ENCODE data around the gene SEC24B. TPM values are rescaled to one million over a fixed set of nuclear protein-coding genes. Genes with fewer than 3 reads are reported as not detected.

The SEC24B gene
- total and polyA plus RNA-seq, 2 experiments from 2014 or later = 9.4 to 32.8 TPM

DNA sequence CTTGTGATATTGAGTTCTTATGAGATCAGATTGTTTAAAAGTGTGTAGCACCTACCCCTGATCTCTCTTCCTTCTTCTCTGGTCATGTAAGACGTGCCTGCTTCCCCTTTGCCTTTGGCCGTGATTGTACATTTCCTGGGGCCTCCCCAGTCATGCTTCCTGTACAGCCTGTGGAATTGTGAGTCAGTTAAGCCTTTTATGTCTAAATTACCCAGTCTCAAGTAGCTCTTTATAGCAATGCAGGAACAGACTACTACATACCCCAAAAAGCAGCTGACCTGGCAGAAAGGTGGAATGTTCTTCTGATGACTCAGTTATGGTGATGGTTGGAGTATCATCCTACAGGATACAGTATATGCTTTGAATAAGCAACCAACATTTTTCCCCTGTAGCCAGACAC, 115.0 kb downstream of the SEC24B start (continued):
- TF ChIP-seq, protein P1, sequence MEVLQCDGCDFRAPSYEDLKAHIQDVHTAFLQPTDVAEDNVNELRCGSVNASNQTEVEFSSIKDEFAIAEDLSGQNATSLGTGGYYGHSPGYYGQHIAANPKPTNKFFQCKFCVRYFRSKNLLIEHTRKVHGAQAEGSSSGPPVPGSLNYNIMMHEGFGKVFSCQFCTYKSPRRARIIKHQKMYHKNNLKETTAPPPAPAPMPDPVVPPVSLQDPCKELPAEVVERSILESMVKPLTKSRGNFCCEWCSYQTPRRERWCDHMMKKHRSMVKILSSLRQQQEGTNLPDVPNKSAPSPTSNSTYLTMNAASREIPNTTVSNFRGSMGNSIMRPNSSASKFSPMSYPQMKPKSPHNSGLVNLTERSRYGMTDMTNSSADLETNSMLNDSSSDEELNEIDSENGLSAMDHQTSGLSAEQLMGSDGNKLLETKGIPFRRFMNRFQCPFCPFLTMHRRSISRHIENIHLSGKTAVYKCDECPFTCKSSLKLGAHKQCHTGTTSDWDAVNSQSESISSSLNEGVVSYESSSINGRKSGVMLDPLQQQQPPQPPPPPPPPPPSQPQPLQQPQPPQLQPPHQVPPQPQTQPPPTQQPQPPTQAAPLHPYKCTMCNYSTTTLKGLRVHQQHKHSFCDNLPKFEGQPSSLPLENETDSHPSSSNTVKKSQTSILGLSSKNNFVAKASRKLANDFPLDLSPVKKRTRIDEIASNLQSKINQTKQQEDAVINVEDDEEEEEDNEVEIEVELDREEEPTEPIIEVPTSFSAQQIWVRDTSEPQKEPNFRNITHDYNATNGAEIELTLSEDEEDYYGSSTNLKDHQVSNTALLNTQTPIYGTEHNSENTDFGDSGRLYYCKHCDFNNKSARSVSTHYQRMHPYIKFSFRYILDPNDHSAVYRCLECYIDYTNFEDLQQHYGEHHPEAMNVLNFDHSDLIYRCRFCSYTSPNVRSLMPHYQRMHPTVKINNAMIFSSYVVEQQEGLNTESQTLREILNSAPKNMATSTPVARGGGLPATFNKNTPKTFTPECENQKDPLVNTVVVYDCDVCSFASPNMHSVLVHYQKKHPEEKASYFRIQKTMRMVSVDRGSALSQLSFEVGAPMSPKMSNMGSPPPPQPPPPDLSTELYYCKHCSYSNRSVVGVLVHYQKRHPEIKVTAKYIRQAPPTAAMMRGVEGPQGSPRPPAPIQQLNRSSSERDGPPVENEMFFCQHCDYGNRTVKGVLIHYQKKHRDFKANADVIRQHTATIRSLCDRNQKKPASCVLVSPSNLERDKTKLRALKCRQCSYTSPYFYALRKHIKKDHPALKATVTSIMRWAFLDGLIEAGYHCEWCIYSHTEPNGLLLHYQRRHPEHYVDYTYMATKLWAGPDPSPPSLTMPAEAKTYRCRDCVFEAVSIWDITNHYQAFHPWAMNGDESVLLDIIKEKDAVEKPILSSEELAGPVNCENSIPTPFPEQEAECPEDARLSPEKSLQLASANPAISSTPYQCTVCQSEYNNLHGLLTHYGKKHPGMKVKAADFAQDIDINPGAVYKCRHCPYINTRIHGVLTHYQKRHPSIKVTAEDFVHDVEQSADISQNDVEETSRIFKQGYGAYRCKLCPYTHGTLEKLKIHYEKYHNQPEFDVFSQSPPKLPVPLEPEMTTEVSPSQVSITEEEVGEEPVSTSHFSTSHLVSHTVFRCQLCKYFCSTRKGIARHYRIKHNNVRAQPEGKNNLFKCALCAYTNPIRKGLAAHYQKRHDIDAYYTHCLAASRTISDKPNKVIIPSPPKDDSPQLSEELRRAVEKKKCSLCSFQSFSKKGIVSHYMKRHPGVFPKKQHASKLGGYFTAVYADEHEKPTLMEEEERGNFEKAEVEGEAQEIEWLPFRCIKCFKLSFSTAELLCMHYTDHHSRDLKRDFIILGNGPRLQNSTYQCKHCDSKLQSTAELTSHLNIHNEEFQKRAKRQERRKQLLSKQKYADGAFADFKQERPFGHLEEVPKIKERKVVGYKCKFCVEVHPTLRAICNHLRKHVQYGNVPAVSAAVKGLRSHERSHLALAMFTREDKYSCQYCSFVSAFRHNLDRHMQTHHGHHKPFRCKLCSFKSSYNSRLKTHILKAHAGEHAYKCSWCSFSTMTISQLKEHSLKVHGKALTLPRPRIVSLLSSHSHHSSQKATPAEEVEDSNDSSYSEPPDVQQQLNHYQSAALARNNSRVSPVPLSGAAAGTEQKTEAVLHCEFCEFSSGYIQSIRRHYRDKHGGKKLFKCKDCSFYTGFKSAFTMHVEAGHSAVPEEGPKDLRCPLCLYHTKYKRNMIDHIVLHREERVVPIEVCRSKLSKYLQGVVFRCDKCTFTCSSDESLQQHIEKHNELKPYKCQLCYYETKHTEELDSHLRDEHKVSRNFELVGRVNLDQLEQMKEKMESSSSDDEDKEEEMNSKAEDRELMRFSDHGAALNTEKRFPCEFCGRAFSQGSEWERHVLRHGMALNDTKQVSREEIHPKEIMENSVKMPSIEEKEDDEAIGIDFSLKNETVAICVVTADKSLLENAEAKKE (CRISPR knock-in tag; IDR thresholded peaks at IDR 0.05) = no peak
- TF ChIP-seq, protein P2, sequence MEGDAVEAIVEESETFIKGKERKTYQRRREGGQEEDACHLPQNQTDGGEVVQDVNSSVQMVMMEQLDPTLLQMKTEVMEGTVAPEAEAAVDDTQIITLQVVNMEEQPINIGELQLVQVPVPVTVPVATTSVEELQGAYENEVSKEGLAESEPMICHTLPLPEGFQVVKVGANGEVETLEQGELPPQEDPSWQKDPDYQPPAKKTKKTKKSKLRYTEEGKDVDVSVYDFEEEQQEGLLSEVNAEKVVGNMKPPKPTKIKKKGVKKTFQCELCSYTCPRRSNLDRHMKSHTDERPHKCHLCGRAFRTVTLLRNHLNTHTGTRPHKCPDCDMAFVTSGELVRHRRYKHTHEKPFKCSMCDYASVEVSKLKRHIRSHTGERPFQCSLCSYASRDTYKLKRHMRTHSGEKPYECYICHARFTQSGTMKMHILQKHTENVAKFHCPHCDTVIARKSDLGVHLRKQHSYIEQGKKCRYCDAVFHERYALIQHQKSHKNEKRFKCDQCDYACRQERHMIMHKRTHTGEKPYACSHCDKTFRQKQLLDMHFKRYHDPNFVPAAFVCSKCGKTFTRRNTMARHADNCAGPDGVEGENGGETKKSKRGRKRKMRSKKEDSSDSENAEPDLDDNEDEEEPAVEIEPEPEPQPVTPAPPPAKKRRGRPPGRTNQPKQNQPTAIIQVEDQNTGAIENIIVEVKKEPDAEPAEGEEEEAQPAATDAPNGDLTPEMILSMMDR (conservative IDR thresholded peaks at IDR 0.05; ENCODE audit: low read depth in 2 of 2) = no peak

DNA sequence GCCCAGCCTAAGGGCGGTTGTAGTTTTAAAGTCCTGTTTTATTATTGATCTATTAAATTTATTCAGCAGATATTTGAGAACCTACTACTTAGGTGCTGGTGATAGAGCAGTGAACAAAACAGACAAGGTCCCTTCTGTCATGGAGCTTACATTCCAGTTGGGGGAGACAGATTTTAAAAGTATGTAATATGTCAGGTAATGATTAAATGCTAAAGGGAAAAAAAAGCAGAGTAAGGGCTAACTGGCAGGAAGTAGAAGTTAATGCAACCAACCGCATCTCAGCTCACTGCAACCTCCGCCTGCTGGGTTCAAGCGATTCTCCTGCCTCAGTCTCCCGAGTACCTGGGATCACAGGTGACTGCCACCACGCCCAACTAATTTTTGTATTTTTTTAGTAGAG, 118.6 kb downstream of the SEC24B start:
- Histone ChIP-seq H3K36me3 (ENCODE audit: insufficient read depth) (no peaks in the 10 kb centered on the region; the same call in 1 of the 2 replicates), H3K4me1 (ENCODE audit: insufficient read depth) (no peaks in the 10 kb centered on the region), H3K27me3 (ENCODE audit: insufficient read depth) (no peaks in the 10 kb centered on the region), H4K20me1 (replicated peaks; ENCODE audit: insufficient read depth) (no peaks in the 10 kb centered on the region; the same call in 1 of the 2 replicates), H3F3A (replicated peaks; ENCODE audit: low read depth) (no peaks in the 10 kb centered on the region), H3K4me2 (no peak overlapping the region), H2AFZ (no peak overlapping the region), H3K9me2 (ENCODE audit: insufficient read depth) (no peaks in the 10 kb centered on the region), H3K4me3 (no peak overlapping the region), H3K79me2 (replicated peaks; ENCODE audit: insufficient read depth) (no peaks in the 10 kb centered on the region), H3K27ac (ENCODE audit: low read depth) (no peak overlapping the region)
- TF ChIP-seq ZNF114 (CRISPR knock-in tag; IDR thresholded peaks at IDR 0.05) = no peak
- no peak for TF ChIP-seq NANOG (IDR thresholded peaks at IDR 0.05; ENCODE audit: borderline replicate concordance)
- TF ChIP-seq EZH2 (IDR thresholded peaks at IDR 0.05; ENCODE audit: low read depth, unreplicated experiment) = no peak
- no peak for TF ChIP-seq EZH2phosphoT487 (IDR thresholded peaks at IDR 0.05; ENCODE audit: unreplicated experiment)
- no peak for TF ChIP-seq ZNF331 (CRISPR knock-in tag; IDR thresholded peaks at IDR 0.05; ENCODE audit: low read depth)
- no peak for ATAC-seq
- H3K27me3 Mint-ChIP-seq (ENCODE audit: insufficient read depth, low read depth, poor library complexity) = peaks cover 1% of the 10 kb centered on the region
- H3K27ac Mint-ChIP-seq = no peak overlapping the region
- peaks cover 11% of the 10 kb centered on the region for H3K4me1 Mint-ChIP-seq
- H3K9me3 Mint-ChIP-seq = peaks cover 7% of the 10 kb centered on the region; the same call in 2 of the 3 replicates
- H3K36me3 Mint-ChIP-seq (ENCODE audit: low read depth) = peaks cover 8% of the 10 kb centered on the region
- DNase-seq (ENCODE audit: low spot score) = no peak
- H3K4me3 Mint-ChIP-seq = no peak overlapping the region

Measured in GM23338 (cell line).